Parathyroid adenoma (tissue), 2 donors: Measurements from ENCODE around the gene XXYLT1.

Experiments
- H2AFZ ChIP-seq: fragments of 300-600 bp; sonication (generic); one replicate; pipeline ENCODE4 v1.7.0; 2017; ENCODE audit warnings: antibody characterized with exemption, mild to moderate bottlenecking
- H3K27ac ChIP-seq: fragments of 300-600 bp; sonication (generic); one replicate; pipeline ENCODE4 v1.7.0; 2017
- H3K27me3 ChIP-seq: fragments of 300-600 bp; sonication (generic); one replicate; pipeline ENCODE4 v1.7.0; 2017; ENCODE audit warnings: low read length; ENCODE audit not compliant: control insufficient read depth, insufficient read depth
- H3K36me3 ChIP-seq: fragments of 300-600 bp; sonication (generic); one replicate; pipeline ENCODE4 v1.7.0; 2017; ENCODE audit warnings: low read length; ENCODE audit not compliant: control insufficient read depth, insufficient read depth
- H3K4me1 ChIP-seq: fragments of 300-600 bp; sonication (generic); one replicate; pipeline ENCODE4 v1.7.0; 2017; ENCODE audit warnings: control low read depth
- H3K4me2 ChIP-seq: fragments of 300-600 bp; sonication (generic); one replicate; pipeline ENCODE4 v1.7.0; 2017; ENCODE audit warnings: low read length
- H3K4me3 ChIP-seq: fragments of 300-600 bp; sonication (generic); one replicate; pipeline ENCODE4 v1.7.0; 2017; ENCODE audit warnings: low read depth, low read length
- H3K79me2 ChIP-seq: fragments of 300-600 bp; sonication (generic); one replicate; pipeline ENCODE4 v1.7.0; 2017; ENCODE audit warnings: control low read depth
- H3K9ac ChIP-seq: fragments of 300-600 bp; sonication (generic); one replicate; pipeline ENCODE4 v1.7.0; 2017; ENCODE audit warnings: mild to moderate bottlenecking
- H3K9me3 ChIP-seq: fragments of 300-600 bp; sonication (generic); one replicate; pipeline ENCODE4 v1.7.0; 2017; ENCODE audit warnings: low read length; ENCODE audit not compliant: control insufficient read depth
- CTCF ChIP-seq: fragments of 300-600 bp; sonication (generic); IDR thresholded peaks from one replicate; pipeline ENCODE4 v1.7.0; 2017; ENCODE audit warnings: antibody characterized with exemption, mild to moderate bottlenecking
- donor health status: primary hyperparathyroidism.

XXYLT1 gene

DNA sequence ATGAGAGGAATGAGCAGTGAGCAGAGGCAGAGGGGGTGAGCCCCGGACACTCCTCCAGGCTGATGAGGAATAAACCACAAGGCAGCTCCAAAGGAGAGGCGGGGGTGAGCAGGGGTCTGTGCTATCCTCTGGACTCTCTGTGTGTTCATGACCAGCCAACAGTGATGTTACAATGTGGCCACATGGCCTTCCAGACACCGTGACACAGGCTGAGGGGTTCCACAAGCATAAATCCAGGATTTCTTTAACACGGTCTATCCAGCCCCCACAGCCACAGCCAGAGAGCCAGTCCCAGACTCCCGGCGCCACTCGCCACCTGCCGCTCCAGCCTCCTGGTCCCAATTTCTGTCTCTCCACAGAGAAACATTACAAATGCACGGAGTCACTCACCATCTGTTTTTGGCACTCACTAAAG is 24.4 kb downstream of the XXYLT1 start:
- H3K4me1 ChIP-seq = peaks cover 18% of the 10 kb centered on the region
- peaks cover 48% of the 10 kb centered on the region for H3K79me2 ChIP-seq
- no peak overlapping the region for H2AFZ ChIP-seq
- no peaks in the 10 kb centered on the region for H3K9me3 ChIP-seq
- H3K27me3 ChIP-seq = no peaks in the 10 kb centered on the region
- H3K9ac ChIP-seq = no peak overlapping the region
- TF ChIP-seq CTCF = no peak
- H3K4me3 ChIP-seq = no peak overlapping the region
- no peaks in the 10 kb centered on the region for H3K36me3 ChIP-seq
- H3K27ac ChIP-seq = no peak overlapping the region
- no peak overlapping the region for H3K4me2 ChIP-seq

- Histone ChIP-seq H3K9me3 (no peaks in the 10 kb centered on the region), H3K4me1 (peaks cover 22% of the 10 kb centered on the region), H3K36me3 (no peaks in the 10 kb centered on the region), H3K4me3 (no peak overlapping the region), H3K27ac (no peak overlapping the region), H3K27me3 (no peaks in the 10 kb centered on the region), H3K79me2 (peaks cover 43% of the 10 kb centered on the region), H2AFZ (no peak overlapping the region), H3K4me2 (no peak overlapping the region), H3K9ac (no peak overlapping the region)
- no peak for TF ChIP-seq CTCF
Measured at GRCh38 chr3:195245531-195245951, 25.4 kb downstream of the XXYLT1 start.

DNA sequence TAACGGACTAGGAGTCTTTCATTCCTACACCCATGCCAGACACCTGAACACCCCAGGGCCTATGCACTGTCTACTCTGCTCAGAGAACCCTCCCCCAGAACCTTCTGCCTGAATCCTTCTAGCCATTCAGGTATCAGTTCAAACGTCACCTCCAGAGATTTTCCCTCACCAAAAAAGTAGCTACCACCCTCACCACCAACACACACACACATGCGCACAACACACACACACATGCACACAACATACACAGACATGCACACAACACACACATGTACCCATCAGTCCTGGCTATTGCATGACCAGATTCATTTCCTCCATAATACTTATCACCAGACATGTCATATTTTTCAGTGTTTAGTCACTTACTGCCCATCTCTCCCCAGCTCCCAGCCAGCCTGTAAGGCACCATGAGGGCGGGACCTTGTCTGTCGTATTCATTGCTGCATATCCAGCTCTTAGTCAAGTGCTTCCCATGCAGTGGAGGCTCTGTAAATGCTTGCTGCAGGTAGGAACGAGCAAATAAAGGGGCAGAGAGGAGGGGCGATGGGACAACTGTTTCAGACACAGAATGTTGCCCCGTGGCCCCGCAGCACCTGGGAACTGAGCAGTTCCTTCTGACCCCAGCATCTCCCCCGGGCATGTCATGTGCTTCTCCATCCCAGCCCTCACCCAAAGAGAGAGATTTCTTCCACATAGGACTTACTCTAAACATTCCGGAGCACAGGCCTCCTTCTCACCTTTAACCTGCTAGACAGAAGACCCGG is 29.2 kb downstream of the XXYLT1 start:
- H3K27me3 ChIP-seq = no peaks in the 10 kb centered on the region
- no peak overlapping the region for H3K4me2 ChIP-seq
- no peak overlapping the region for H2AFZ ChIP-seq
- TF ChIP-seq CTCF = no peak
- H3K36me3 ChIP-seq = no peaks in the 10 kb centered on the region
- H3K27ac ChIP-seq = no peak overlapping the region
- no peak overlapping the region for H3K9ac ChIP-seq
- peaks cover 29% of the 10 kb centered on the region for H3K4me1 ChIP-seq
- H3K4me3 ChIP-seq = no peak overlapping the region
- no peaks in the 10 kb centered on the region for H3K9me3 ChIP-seq
- peaks cover 16% of the 10 kb centered on the region for H3K79me2 ChIP-seq

DNA sequence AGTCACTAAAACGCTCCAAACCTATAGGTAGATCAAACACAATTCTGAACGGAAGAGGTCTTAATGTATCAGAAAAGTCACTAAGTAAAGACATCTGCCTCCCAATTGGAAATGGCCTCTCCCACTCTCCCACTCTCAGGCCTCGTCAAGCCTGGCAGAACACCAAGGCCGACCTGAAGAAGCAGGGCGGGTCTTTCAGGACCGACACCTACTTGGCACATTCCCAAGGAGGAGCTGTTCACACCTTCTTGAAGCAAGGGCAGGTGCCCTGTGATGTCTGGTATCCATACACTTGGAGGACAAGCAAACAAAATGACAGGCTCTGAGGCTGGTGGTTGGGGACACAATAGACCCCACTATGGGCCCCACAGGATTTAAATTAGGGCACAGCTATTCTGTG is 30.0 kb downstream of the XXYLT1 start:
- Histone ChIP-seq H3K27me3 (no peaks in the 10 kb centered on the region), H3K4me1 (peaks cover 36% of the 10 kb centered on the region), H3K4me3 (no peak overlapping the region), H3K27ac (no peak overlapping the region), H3K79me2 (peaks cover 16% of the 10 kb centered on the region), H3K9me3 (no peaks in the 10 kb centered on the region), H3K36me3 (no peaks in the 10 kb centered on the region), H3K9ac (no peak overlapping the region), H2AFZ (no peak overlapping the region), H3K4me2 (no peak overlapping the region)
- no peak for TF ChIP-seq CTCF

- Histone ChIP-seq H3K79me2 (peaks cover 14% of the 10 kb centered on the region), H3K27ac (no peak overlapping the region)
Measured at GRCh38 chr3:195240171-195240701, 30.7 kb downstream of the XXYLT1 start.

More at GRCh38 chr3:195240171-195240701, 30.7 kb downstream of the XXYLT1 start:
- H3K9ac ChIP-seq = no peak overlapping the region
- H3K36me3 ChIP-seq = no peaks in the 10 kb centered on the region
- no peaks in the 10 kb centered on the region for H3K9me3 ChIP-seq
- no peak overlapping the region for H2AFZ ChIP-seq
- H3K27me3 ChIP-seq = no peaks in the 10 kb centered on the region
- TF ChIP-seq CTCF = no peak
- no peak overlapping the region for H3K4me3 ChIP-seq
- H3K4me1 ChIP-seq = peaks cover 41% of the 10 kb centered on the region
- no peak overlapping the region for H3K4me2 ChIP-seq
